ENCODE data around the gene THSD7B. TPM values are rescaled to one million over a fixed set of nuclear protein-coding genes. Genes with fewer than 3 reads are reported as not detected.

The THSD7B gene
- total and polyA plus RNA-seq, 4 donors, result 3.9 to 10.8 (median 4.0) TPM

DNA sequence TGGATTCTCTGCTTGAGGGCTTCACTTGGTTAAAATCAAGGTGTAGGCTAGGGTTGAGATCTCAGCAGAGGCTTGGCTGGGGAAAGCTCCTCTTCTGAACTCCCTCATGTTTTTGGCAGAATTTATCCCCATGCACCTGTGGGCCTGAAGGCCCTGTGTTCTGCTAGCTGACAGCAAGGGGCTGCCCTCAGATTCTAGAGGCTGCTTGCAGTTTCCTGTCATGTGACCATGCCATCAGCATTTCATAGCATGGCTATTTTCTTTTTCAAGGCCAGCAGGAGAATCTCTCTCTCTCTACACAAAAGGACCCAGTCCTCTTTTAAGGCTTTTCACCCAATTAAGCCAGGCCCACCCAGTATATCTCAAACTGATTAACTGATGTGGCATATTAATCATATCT lies 684.1 kb downstream of the THSD7B start:
- Histone ChIP-seq H3K27me3 (ENCODE audit: control insufficient read depth, insufficient read depth, low read length) (no peaks in the 10 kb centered on the region), H3K9me3 (ENCODE audit: control insufficient read depth, insufficient read depth, low read length) (no peaks in the 10 kb centered on the region), H3K4me3 (ENCODE audit: low read depth, low read length) (no peak overlapping the region), H3K27ac (ENCODE audit: low read depth, low read length) (no peak overlapping the region), H3K4me1 (ENCODE audit: control insufficient read depth, insufficient read depth, low read length) (no peaks in the 10 kb centered on the region), H3K36me3 (ENCODE audit: control insufficient read depth, insufficient read depth, low read length) (no peaks in the 10 kb centered on the region)
- no peak for DNase-seq (ENCODE audit: low read depth in 4 of 6, low spot score in 6 of 6)

DNA sequence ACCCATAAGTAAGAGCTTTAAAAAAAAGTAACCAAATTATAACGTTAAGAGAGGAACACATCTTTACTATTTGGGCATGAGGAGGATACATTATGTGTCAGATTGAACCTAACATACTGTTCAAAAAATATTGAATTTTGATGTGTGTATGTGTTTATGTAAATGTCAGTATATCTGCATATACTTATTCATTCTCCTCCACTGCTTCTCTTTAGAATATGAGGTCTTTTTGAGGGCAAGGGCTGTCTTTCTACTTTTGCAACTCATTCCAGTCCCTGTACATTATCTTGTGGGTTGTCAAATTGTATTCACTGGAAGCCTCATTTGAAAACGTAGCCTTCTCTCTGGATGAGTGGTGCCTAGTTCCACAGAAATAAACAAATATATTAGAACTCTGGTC lies 689.5 kb downstream of the THSD7B start:
- Histone ChIP-seq H3K36me3 (ENCODE audit: control insufficient read depth, insufficient read depth, low read length) (no peaks in the 10 kb centered on the region), H3K4me1 (ENCODE audit: control insufficient read depth, insufficient read depth, low read length) (no peaks in the 10 kb centered on the region), H3K27me3 (ENCODE audit: control insufficient read depth, insufficient read depth, low read length) (no peaks in the 10 kb centered on the region), H3K9me3 (ENCODE audit: control insufficient read depth, insufficient read depth, low read length) (no peaks in the 10 kb centered on the region), H3K27ac (ENCODE audit: low read depth, low read length) (no peak overlapping the region), H3K4me3 (ENCODE audit: low read depth, low read length) (no peak overlapping the region)
- WGBS (ENCODE audit: insufficient coverage), result no CpG with 5 or more reads among the region's 2 CpGs
- no peak for DNase-seq (ENCODE audit: low read depth in 4 of 6, low spot score in 6 of 6)

DNA sequence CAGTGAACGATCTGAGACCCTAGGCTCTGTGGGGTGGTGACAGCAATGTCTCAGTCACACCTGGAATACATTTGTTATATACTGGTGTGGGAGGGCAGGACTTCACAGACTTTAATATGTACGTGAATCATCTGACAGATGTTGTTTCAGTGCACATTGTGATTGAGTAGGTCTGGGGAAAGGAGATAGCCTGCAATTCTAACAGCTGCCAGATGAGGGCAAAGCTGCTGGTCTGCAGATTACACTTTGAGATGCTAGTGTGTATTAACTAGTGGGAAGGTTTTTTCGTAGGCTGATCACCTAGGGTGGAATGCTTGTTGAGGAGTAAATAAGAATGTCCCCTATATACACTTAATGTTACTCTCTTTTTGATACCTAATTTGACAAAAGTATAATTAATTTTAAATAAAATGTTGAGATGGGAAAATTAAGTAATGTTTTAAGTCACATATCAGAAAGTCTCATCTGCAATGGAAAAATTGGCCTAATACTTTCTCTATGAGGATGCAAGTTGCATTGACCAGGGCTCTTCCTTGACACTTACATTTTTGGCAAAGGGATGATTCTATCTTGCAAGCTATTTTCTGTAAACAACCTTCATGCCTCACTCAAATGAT lies 702.0 kb downstream of the THSD7B start:
- H3K4me1 ChIP-seq (ENCODE audit: control insufficient read depth, insufficient read depth, low read length), result no peaks in the 10 kb centered on the region
- peak; percentile 4 to 81 (median 24) for DNase-seq (ENCODE audit: low read depth in 4 of 6, low spot score in 6 of 6)
- H3K27ac ChIP-seq (ENCODE audit: low read depth, low read length), result no peak overlapping the region
- WGBS (ENCODE audit: insufficient coverage), result 51% methylated on average over 2 of the region's 3 CpGs
- no peaks in the 10 kb centered on the region for H3K9me3 ChIP-seq (ENCODE audit: control insufficient read depth, insufficient read depth, low read length)
- H3K4me3 ChIP-seq (ENCODE audit: low read depth, low read length), result no peak overlapping the region
- no peaks in the 10 kb centered on the region for H3K36me3 ChIP-seq (ENCODE audit: control insufficient read depth, insufficient read depth, low read length)
- H3K27me3 ChIP-seq (ENCODE audit: control insufficient read depth, insufficient read depth, low read length), result no peaks in the 10 kb centered on the region

DNA sequence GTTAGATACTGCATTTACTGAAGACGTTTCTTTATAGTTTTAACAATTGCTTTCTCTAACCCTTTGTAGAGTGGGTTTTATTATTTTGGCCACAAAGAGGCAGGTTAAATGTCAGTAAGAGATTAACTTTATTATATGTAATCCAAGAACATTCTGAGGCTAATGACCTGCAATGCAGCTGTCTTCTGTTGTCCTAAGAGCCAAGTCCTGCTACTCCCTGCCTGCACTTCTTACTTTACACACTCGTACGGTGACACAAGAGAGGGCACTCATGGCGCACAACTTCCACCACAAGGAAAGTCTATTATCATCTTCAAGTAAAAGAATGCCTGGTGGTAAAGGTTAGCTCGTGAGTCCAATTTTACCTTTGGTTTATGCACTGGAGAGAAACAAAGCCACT lies 727.9 kb downstream of the THSD7B start:
- no peak overlapping the region for H3K27ac ChIP-seq (ENCODE audit: low read depth, low read length)
- WGBS (ENCODE audit: insufficient coverage), result no CpG with 5 or more reads among the region's 5 CpGs
- DNase-seq (ENCODE audit: low read depth in 4 of 6, low spot score in 6 of 6), result no peak
- H3K36me3 ChIP-seq (ENCODE audit: control insufficient read depth, insufficient read depth, low read length), result no peaks in the 10 kb centered on the region
- no peaks in the 10 kb centered on the region for H3K27me3 ChIP-seq (ENCODE audit: control insufficient read depth, insufficient read depth, low read length)
- no peak overlapping the region for H3K4me3 ChIP-seq (ENCODE audit: low read depth, low read length)
- H3K4me1 ChIP-seq (ENCODE audit: control insufficient read depth, insufficient read depth, low read length), result no peaks in the 10 kb centered on the region
- H3K9me3 ChIP-seq (ENCODE audit: control insufficient read depth, insufficient read depth, low read length), result no peaks in the 10 kb centered on the region

DNA sequence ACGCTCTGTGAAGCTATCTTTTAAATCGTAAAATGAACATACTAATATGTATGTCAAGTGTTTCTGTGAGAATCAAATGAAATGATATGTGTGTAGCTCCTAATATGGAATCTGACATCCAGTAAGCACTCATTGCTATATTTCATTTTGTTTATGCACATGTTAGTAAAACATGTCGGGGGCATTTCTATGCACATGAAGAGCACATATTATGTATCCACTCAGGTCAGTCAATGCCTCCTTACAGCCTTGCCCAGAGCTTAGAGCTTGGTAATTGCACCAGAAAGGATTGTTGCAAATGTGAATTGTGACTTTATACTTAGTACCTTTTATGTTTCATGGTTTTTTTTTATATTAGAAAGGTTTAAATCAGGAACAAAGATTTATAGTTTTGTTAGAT lies 735.3 kb downstream of the THSD7B start:
- DNase-seq (ENCODE audit: low read depth in 4 of 6, low spot score in 6 of 6), result no peak
- WGBS (ENCODE audit: insufficient coverage), result no CpG with 5 or more reads among the region's 3 CpGs
- Histone ChIP-seq H3K4me3 (ENCODE audit: low read depth, low read length) (no peak overlapping the region), H3K4me1 (ENCODE audit: control insufficient read depth, insufficient read depth, low read length) (no peaks in the 10 kb centered on the region), H3K36me3 (ENCODE audit: control insufficient read depth, insufficient read depth, low read length) (no peaks in the 10 kb centered on the region), H3K27me3 (ENCODE audit: control insufficient read depth, insufficient read depth, low read length) (no peaks in the 10 kb centered on the region), H3K27ac (ENCODE audit: low read depth, low read length) (no peak overlapping the region), H3K9me3 (ENCODE audit: control insufficient read depth, insufficient read depth, low read length) (no peaks in the 10 kb centered on the region)

DNA sequence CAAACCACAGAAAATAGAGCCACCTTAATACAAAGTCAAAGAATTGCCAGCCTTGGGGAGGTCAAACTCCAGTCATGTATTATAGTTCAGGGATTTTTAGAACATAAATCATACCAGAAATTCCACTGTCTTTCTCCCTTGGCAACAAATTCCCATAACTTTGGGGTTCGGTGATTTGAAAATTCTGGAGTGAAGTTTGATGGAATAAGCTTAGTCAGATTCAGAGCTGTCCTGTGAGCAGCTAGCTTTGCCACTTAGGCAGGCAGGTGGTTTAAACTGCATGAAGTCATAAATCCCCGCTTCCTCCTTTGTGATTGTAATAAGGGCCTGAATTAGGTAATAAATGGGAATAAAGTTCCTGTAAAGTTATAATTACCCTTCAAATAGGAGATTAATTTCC lies 741.9 kb downstream of the THSD7B start:
- Histone ChIP-seq H3K36me3 (ENCODE audit: control insufficient read depth, insufficient read depth, low read length) (no peaks in the 10 kb centered on the region), H3K9me3 (ENCODE audit: control insufficient read depth, insufficient read depth, low read length) (no peaks in the 10 kb centered on the region), H3K4me3 (ENCODE audit: low read depth, low read length) (no peak overlapping the region), H3K27me3 (ENCODE audit: control insufficient read depth, insufficient read depth, low read length) (no peaks in the 10 kb centered on the region), H3K27ac (ENCODE audit: low read depth, low read length) (no peak overlapping the region), H3K4me1 (ENCODE audit: control insufficient read depth, insufficient read depth, low read length) (no peaks in the 10 kb centered on the region)
- WGBS (ENCODE audit: insufficient coverage), result no CpG with 5 or more reads among the region's 2 CpGs
- DNase-seq (ENCODE audit: low read depth in 4 of 6, low spot score in 6 of 6), result no peak

DNA sequence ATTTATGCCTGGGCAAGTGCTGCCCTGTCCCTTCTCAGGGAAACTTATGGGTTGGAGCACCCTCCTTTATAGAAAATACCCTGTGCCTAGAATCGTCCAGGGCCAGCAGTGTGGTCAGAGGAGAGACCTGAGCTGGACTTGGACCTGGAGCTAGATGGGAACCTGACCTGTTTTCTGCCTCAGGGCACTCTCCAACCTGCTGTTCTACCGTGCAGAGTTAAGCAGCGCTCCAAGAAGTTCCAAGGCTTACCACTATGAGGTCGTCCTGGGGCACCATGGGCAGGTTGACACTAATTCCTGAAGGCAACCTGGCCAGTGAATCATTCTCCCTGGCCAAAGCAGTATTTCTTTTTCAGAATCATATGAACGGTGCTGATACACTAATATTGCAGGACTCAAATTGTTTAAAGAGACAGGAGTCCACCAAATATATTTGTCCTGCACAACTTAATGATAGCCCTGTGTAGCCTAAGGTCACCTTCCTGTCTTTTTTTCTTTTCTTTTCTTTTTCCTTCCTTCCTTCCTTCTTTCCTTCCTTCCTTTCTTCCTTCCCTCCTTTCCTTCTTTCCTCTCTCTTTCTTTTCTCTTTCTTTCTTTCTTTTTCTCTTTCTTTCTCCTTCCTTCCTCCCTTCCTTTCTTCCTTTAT lies 743.5 kb downstream of the THSD7B start:
- 75% methylated on average over 4 of the region's 5 CpGs for WGBS (ENCODE audit: insufficient coverage)
- no peaks in the 10 kb centered on the region for H3K4me1 ChIP-seq (ENCODE audit: control insufficient read depth, insufficient read depth, low read length)
- DNase-seq (ENCODE audit: low read depth in 4 of 6, low spot score in 6 of 6), result no peak
- no peaks in the 10 kb centered on the region for H3K36me3 ChIP-seq (ENCODE audit: control insufficient read depth, insufficient read depth, low read length)
- H3K27ac ChIP-seq (ENCODE audit: low read depth, low read length), result no peak overlapping the region
- no peak overlapping the region for H3K4me3 ChIP-seq (ENCODE audit: low read depth, low read length)
- H3K27me3 ChIP-seq (ENCODE audit: control insufficient read depth, insufficient read depth, low read length), result no peaks in the 10 kb centered on the region
- no peaks in the 10 kb centered on the region for H3K9me3 ChIP-seq (ENCODE audit: control insufficient read depth, insufficient read depth, low read length)

DNA sequence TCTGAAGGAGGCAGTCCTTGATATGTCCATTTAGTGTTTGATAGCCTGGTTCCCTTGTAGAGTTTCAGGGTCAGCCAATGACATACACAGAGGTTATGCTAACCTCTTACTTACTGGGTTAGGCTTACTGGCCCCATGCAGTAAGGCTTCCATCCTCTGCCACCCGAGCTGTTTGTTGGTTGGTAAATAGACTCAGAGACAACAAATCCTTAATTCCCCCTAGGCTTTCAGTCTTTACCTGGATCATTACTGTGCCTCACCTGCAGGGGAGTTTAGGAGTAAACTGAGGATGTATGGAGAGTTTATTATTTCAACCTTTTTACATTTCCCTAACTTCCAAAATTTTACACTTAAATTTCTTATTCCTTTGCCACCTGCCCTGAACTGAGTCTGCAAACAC lies 746.2 kb downstream of the THSD7B start:
- DNase-seq (ENCODE audit: low read depth in 4 of 6, low spot score in 6 of 6), result no peak
- H3K4me3 ChIP-seq (ENCODE audit: low read depth, low read length), result no peak overlapping the region
- no peaks in the 10 kb centered on the region for H3K27me3 ChIP-seq (ENCODE audit: control insufficient read depth, insufficient read depth, low read length)
- H3K36me3 ChIP-seq (ENCODE audit: control insufficient read depth, insufficient read depth, low read length), result no peaks in the 10 kb centered on the region
- no peak overlapping the region for H3K27ac ChIP-seq (ENCODE audit: low read depth, low read length)
- H3K9me3 ChIP-seq (ENCODE audit: control insufficient read depth, insufficient read depth, low read length), result no peaks in the 10 kb centered on the region
- H3K4me1 ChIP-seq (ENCODE audit: control insufficient read depth, insufficient read depth, low read length), result no peaks in the 10 kb centered on the region
- WGBS (ENCODE audit: insufficient coverage), result no CpG with 5 or more reads among the region's 1 CpG

DNA sequence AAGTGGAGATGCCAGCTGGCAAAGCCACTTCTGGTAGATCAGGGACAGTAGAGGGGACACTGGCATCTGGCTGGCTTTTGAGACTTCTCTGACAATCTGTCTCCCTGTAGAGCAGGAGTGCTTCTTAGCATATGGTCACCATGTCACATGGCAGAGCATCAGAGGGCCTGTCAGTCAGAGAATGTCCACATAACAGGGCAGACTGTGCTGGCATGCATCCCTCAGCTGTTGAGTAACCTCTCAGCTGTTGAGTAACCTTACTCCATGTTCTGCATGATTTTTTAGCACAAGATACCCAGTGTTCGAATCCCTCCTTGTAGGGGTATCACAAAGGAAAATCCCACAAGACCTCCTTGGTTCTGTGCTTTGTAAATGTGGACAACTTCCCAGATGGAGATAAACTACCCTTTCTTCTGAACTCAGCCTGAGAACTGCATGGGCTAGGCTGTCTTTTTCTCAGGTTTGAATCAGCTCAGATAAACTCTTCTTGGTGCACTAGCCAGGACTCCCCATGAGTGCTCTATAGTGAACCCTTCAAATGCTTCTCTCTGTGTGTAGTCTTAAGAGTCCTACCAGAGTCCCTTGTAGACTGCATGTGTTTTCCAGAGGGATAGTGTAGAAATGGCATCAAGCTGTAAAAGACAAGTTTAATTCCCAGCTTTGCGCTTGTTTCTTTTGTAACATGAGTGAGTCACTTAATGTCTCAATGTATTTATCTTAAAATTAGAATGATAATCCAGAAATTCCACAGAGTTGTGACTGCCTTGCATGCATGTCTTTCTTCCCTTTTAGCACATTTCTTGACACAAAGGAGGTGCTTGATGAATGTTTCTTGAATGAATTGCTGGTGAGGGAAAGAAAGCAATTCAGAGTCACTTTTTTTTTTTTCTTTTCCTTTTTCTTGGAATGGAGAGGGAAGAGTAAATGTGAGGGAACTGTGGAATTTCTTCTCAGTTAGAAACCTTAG lies 756.6 kb downstream of the THSD7B start:
- no CpG with 5 or more reads among the region's 2 CpGs for WGBS (ENCODE audit: insufficient coverage)
- no peaks in the 10 kb centered on the region for H3K36me3 ChIP-seq (ENCODE audit: control insufficient read depth, insufficient read depth, low read length)
- H3K4me3 ChIP-seq (ENCODE audit: low read depth, low read length), result no peak overlapping the region
- no peaks in the 10 kb centered on the region for H3K9me3 ChIP-seq (ENCODE audit: control insufficient read depth, insufficient read depth, low read length)
- H3K4me1 ChIP-seq (ENCODE audit: control insufficient read depth, insufficient read depth, low read length), result no peaks in the 10 kb centered on the region
- H3K27me3 ChIP-seq (ENCODE audit: control insufficient read depth, insufficient read depth, low read length), result no peaks in the 10 kb centered on the region
- H3K27ac ChIP-seq (ENCODE audit: low read depth, low read length), result no peak overlapping the region
- no peak for DNase-seq (ENCODE audit: low read depth in 4 of 6, low spot score in 6 of 6)

All from spinal cord (tissue), 10 donors.